OCI-LY3 (cell line): Measurements from ENCODE around the gene FCN2.

ENCODE experiments used
- H2AFZ ChIP-seq: fragments of 200-600, 300-600 bp; shearing (Covaris generic); 2 replicates; pipeline ENCODE4 v1.6.0; 2014; ENCODE audit warnings: antibody characterized with exemption, low read depth, low read length
- H3K27ac ChIP-seq: fragments of 200-600, 300-600 bp; sonication (generic); 2 replicates; pipeline ENCODE4 v1.5.1; 2014; ENCODE audit warnings: mild to moderate bottlenecking, low read length, moderate library complexity, mixed read lengths
- H3K27me3 ChIP-seq: fragments of 200-600, 300-600 bp; sonication (generic); 2 replicates; pipeline ENCODE4 v1.6.1; 2014; ENCODE audit warnings: low read depth, low read length, mixed read lengths
- H3K36me3 ChIP-seq: fragments of 200-600, 300-600 bp; sonication (generic); replicated peaks from 2 replicates; pipeline ENCODE3; 2014; ENCODE audit warnings: low read depth, low read length, mixed read lengths
- H3K4me1 ChIP-seq: fragments of 300-600, 200-600 bp; sonication (generic); 2 replicates; pipeline ENCODE4 v1.6.1; 2014; ENCODE audit warnings: low read length, mixed read lengths
- H3K4me2 ChIP-seq: fragments of 200-600, 300-600 bp; sonication (generic); 2 replicates; pipeline ENCODE4 v1.6.1; 2014; ENCODE audit warnings: low read length, mixed read lengths
- H3K4me3 ChIP-seq: fragments of 300-600, 200-600 bp; sonication (generic); 2 replicates; pipeline ENCODE4 v1.5.1; 2014; ENCODE audit warnings: antibody characterized with exemption, mild to moderate bottlenecking, low read length, moderate library complexity
- H3K79me2 ChIP-seq: fragments of 300-600, 200-600 bp; shearing (Covaris generic); 2 replicates; pipeline ENCODE4 v1.6.1; 2014; ENCODE audit warnings: mild to moderate bottlenecking, low read length, mixed read lengths
- H3K9ac ChIP-seq: fragments of 300-600, 200-600 bp; shearing (Covaris generic); 2 replicates; pipeline ENCODE4 v1.6.0; 2014; ENCODE audit warnings: mild to moderate bottlenecking, low read length, moderate library complexity
- H3K9me3 ChIP-seq: fragments of 200-600, 300-600 bp; shearing (Covaris generic); 2 replicates; pipeline ENCODE4 v1.6.1; 2014; ENCODE audit warnings: low read length, mixed read lengths; ENCODE audit not compliant: insufficient read depth
- H4K20me1 ChIP-seq: fragments of 200-600, 300-600 bp; sonication (generic); 2 replicates; pipeline ENCODE4 v1.6.1; 2016; ENCODE audit warnings: low read length, mixed read lengths; ENCODE audit not compliant: insufficient read depth
- EZH2phosphoT487 ChIP-seq: fragments of 200-600 bp; shearing (Covaris generic); IDR thresholded peaks from 2 replicates; pipeline ENCODE4 v1.6.1; 2018; ENCODE audit warnings: antibody characterized with exemption, mixed run types, low read depth
- TF ChIP-seq, protein P1 (sequence below): fragments of 200-600, 300-600 bp; sonication (generic); IDR thresholded peaks from 2 replicates; pipeline ENCODE4 v1.5.1; 2014; ENCODE audit warnings: antibody characterized with exemption, low read length, low read depth

Gene FCN2

DNA sequence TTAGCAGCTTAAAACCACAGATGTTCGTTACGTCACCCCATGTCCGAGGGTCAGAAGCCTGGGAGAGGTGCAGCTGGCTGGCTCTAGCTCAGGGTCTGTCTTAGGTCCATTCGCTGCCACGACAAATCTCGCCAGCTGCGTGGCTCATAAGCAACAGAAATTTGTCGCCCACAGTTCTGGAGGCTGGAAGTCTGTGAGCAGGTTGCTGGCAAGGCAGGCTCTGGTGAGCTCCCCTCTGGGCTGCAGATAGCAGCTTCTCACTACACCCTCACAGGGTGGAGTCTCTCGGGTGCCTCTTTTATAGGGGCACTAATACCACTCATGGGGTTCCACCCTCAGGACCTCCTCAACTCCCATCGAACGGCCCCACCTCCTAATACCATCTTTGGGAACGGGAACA lies 40.1 kb upstream of the FCN2 start:
- TF ChIP-seq, protein P1, sequence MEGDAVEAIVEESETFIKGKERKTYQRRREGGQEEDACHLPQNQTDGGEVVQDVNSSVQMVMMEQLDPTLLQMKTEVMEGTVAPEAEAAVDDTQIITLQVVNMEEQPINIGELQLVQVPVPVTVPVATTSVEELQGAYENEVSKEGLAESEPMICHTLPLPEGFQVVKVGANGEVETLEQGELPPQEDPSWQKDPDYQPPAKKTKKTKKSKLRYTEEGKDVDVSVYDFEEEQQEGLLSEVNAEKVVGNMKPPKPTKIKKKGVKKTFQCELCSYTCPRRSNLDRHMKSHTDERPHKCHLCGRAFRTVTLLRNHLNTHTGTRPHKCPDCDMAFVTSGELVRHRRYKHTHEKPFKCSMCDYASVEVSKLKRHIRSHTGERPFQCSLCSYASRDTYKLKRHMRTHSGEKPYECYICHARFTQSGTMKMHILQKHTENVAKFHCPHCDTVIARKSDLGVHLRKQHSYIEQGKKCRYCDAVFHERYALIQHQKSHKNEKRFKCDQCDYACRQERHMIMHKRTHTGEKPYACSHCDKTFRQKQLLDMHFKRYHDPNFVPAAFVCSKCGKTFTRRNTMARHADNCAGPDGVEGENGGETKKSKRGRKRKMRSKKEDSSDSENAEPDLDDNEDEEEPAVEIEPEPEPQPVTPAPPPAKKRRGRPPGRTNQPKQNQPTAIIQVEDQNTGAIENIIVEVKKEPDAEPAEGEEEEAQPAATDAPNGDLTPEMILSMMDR, result no peak
- no peak for TF ChIP-seq EZH2phosphoT487
- no peak overlapping the region for H2AFZ ChIP-seq
- H4K20me1 ChIP-seq, result no peaks in the 10 kb centered on the region
- no peaks in the 10 kb centered on the region for H3K27me3 ChIP-seq
- no peak overlapping the region for H3K4me3 ChIP-seq
- no peak overlapping the region for H3K4me2 ChIP-seq
- H3K36me3 ChIP-seq, result no peaks in the 10 kb centered on the region
- H3K9me3 ChIP-seq, result no peaks in the 10 kb centered on the region
- H3K79me2 ChIP-seq, result no peaks in the 10 kb centered on the region
- no peak overlapping the region for H3K27ac ChIP-seq
- no peak overlapping the region for H3K9ac ChIP-seq
- no peaks in the 10 kb centered on the region for H3K4me1 ChIP-seq

GRCh38 chr9:134841180-134841904 lies 39.3 kb upstream of the FCN2 start:
- H4K20me1 ChIP-seq, result no peaks in the 10 kb centered on the region
- no peaks in the 10 kb centered on the region for H3K9me3 ChIP-seq
- no peaks in the 10 kb centered on the region for H3K79me2 ChIP-seq
- no peak overlapping the region for H3K9ac ChIP-seq
- no peak overlapping the region for H2AFZ ChIP-seq
- no peaks in the 10 kb centered on the region for H3K27me3 ChIP-seq
- H3K4me3 ChIP-seq, result no peak overlapping the region
- H3K27ac ChIP-seq, result no peak overlapping the region
- H3K36me3 ChIP-seq, result no peaks in the 10 kb centered on the region
- no peak overlapping the region for H3K4me2 ChIP-seq
- no peaks in the 10 kb centered on the region for H3K4me1 ChIP-seq
- TF ChIP-seq, protein P1, result no peak
- TF ChIP-seq EZH2phosphoT487, result no peak

DNA sequence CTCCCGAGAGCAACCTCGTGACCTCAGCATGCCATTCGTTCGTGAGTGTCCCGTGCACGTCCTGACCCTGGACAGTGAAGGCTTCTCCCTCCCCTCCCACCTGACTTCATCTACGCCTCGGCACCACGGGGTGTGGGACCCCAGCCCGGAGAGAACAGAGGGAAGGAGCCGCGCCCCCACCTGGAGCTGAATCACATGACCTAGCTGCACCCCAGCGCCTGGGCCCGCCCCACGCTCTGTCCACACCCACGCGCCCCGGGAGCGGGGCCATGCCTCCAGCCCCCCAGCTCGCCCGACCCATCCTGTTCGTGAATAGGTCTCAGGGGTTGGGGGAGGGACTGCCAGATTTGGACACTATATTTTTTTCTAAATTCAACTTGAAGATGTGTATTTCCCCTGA lies 38.3 kb upstream of the FCN2 start:
- Histone ChIP-seq H4K20me1 (no peaks in the 10 kb centered on the region), H2AFZ (no peak overlapping the region), H3K4me1 (no peaks in the 10 kb centered on the region), H3K4me3 (no peak overlapping the region), H3K27me3 (no peaks in the 10 kb centered on the region), H3K9me3 (no peaks in the 10 kb centered on the region), H3K9ac (no peak overlapping the region), H3K36me3 (no peaks in the 10 kb centered on the region), H3K79me2 (no peaks in the 10 kb centered on the region), H3K4me2 (no peak overlapping the region), H3K27ac (no peak overlapping the region)
- TF ChIP-seq, protein P1, result no peak
- no peak for TF ChIP-seq EZH2phosphoT487

DNA sequence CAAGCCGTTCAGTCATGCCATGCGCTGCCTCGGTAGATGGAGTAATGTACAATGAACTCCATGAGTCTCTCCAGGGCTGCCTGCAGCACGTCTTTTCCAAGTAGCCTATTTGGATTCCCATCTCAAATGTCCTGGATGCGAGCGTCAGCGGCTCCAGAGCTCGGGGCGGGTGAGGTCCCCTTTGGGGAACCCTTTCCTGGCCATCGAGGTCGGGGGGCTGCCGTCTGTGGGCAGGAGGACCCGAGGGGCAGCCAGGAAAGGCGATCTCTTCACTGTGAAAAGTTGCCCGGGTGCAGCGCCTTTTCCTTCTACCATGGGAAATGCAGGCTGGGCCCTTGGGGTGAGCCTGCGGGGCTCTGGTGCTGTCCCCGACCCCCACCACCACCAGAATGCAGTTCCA lies 36.9 kb upstream of the FCN2 start:
- Histone ChIP-seq H3K9ac (no peak overlapping the region), H2AFZ (no peak overlapping the region), H3K27me3 (no peaks in the 10 kb centered on the region), H3K4me3 (no peak overlapping the region), H3K27ac (no peak overlapping the region), H3K4me2 (no peak overlapping the region), H3K79me2 (no peaks in the 10 kb centered on the region), H4K20me1 (no peaks in the 10 kb centered on the region), H3K4me1 (no peaks in the 10 kb centered on the region), H3K9me3 (no peaks in the 10 kb centered on the region), H3K36me3 (no peaks in the 10 kb centered on the region)
- TF ChIP-seq, protein P1, result no peak
- no peak for TF ChIP-seq EZH2phosphoT487
